Fibroblast of pulmonary artery (primary cell): ENCODE measurements around the gene KLHL14.

Experiments used
- DNase-seq: peaks from one replicate; pipeline ENCODE4 v3.0.0-alpha.2; 2010; ENCODE audit warnings: low read depth
- H3K4me3 ChIP-seq: replicated peaks from 2 replicates; pipeline ENCODE4 v1.5.1; 2011; ENCODE audit warnings: low read depth, mild to moderate bottlenecking, control low read depth, low read length, moderate library complexity
- TF ChIP-seq, protein P1 (sequence below): IDR thresholded peaks from 2 replicates; pipeline ENCODE4 v1.5.1; 2011; ENCODE audit warnings: mild to moderate bottlenecking, control low read depth, low read length, inconsistent platforms; ENCODE audit errors: missing control alignments

The KLHL14 gene

DNA sequence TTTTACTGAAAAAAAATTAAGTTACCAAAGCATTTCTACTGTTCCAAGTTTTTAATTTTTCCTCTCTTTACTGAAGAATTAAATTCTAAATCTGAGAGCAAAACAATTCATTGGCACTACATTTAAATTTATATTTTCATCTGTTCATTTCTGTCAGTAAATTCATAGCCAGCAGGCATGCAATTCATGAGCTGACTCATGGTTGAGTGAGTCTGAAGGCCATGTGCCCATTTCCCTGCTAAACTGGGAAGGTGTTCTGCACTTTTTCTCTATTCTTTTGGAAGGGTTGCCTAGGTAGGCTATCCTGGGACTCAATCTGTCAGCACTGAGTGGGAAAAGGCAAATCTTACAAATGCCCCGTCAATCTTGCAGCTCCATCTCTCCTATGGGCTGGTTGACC is 88.7 kb downstream of the KLHL14 start:
- no peak overlapping the region for H3K4me3 ChIP-seq
- no peak for DNase-seq
- TF ChIP-seq, protein P1, sequence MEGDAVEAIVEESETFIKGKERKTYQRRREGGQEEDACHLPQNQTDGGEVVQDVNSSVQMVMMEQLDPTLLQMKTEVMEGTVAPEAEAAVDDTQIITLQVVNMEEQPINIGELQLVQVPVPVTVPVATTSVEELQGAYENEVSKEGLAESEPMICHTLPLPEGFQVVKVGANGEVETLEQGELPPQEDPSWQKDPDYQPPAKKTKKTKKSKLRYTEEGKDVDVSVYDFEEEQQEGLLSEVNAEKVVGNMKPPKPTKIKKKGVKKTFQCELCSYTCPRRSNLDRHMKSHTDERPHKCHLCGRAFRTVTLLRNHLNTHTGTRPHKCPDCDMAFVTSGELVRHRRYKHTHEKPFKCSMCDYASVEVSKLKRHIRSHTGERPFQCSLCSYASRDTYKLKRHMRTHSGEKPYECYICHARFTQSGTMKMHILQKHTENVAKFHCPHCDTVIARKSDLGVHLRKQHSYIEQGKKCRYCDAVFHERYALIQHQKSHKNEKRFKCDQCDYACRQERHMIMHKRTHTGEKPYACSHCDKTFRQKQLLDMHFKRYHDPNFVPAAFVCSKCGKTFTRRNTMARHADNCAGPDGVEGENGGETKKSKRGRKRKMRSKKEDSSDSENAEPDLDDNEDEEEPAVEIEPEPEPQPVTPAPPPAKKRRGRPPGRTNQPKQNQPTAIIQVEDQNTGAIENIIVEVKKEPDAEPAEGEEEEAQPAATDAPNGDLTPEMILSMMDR: no peak

DNA sequence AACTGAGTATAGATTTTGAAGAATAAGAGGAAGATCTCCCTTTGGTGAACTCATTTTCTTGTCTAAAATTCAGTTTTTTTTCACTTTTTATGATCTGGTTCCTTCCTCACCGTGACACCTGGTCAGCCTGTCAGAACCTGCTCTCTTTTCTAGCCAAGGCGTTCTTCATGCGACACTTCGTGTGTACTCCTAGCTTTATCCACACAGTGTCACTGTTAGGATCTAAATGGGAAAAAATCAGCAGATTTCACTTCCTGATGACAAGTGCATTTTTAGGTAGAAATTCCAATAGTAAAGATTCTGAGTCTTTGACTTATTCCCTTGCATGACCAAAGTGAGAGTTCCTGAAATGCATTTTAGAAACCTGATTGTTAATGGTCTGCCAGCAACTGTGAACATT is 89.8 kb downstream of the KLHL14 start:
- TF ChIP-seq, protein P1: no peak

DNA sequence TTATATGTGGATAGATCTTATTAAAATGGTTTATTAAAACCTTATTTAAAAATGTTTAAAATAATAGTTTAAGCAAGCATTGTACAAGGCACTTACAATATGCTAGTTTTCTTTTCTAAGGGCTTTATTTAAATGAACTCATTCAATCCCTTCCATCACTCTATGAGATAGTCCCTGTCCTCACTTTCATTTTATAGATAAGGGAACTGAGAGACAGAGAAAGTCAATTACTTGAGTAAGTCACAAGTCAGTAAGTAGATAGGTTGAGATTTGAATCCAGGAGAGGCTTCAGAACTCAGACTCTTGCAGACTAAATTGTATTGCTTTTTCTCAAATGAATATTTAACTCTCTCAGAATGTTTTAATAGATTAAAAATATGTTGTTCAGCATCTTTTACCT is 95.2 kb downstream of the KLHL14 start:
- DNase-seq: no peak
- TF ChIP-seq, protein P1: no peak
- no peak overlapping the region for H3K4me3 ChIP-seq

More for the DNA sequence above, 89.8 kb downstream of the KLHL14 start:
- no peak for DNase-seq
- no peak overlapping the region for H3K4me3 ChIP-seq

DNA sequence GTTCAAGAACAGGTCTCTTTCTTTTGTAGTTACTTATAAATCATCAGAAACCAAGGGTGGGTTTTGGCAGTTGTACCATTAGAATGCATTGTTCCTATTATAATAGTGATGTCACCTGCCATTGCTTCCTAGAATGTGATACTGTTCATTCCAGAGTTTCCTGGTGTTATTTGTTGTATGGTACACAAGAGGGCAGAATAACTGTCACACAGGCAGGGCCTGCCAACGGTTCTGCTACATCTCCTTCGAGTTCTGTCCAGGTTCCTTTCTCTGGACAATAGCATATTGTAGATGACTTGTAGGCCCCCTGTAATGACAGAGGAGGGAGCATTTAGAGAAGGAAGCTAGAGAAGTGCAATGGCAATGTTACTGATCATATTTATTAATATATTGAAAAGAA is 98.3 kb downstream of the KLHL14 start:
- no peak overlapping the region for H3K4me3 ChIP-seq
- no peak for DNase-seq
- TF ChIP-seq, protein P1: no peak

DNA sequence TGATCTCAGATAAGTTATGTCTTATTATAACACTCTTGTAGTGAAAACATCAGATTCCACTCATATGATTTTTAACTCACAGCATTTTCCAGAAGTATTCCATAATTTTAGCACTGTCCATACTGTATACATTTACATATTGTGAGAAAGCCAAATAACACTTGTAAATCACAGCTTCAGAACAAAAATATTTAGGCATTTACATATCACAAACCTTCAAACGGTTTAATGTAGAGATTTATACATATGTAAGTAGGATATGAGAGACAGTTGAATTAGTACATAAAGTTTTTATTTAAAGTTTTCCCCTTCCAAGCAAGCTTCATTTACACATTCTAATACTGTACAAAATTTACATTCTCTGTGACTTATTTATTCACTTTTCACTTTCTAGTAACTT is 100.4 kb downstream of the KLHL14 start:
- no peak for DNase-seq
- TF ChIP-seq, protein P1: no peak

DNA sequence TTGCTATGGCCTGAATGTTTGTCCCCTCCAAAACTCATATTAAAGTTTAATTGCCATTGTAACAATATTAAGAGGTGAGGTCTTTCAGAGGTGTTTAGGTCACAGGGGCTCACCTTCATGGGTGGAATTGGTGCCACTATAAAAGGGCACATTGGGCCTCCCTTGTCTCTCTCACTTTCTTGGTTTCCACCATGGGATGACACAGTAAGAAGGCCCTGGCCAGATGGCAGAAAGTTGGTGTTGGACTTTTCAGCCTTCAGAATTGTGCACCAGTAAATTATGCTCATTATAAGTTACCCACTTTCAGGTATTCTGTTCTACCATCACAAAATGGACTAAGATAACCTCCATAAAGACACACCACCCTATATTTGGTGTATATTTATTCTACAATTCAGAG is 102.1 kb downstream of the KLHL14 start:
- DNase-seq: no peak
- TF ChIP-seq, protein P1: no peak
- H3K4me3 ChIP-seq: no peak overlapping the region

More for the DNA sequence above, 100.4 kb downstream of the KLHL14 start:
- no peak overlapping the region for H3K4me3 ChIP-seq

DNA sequence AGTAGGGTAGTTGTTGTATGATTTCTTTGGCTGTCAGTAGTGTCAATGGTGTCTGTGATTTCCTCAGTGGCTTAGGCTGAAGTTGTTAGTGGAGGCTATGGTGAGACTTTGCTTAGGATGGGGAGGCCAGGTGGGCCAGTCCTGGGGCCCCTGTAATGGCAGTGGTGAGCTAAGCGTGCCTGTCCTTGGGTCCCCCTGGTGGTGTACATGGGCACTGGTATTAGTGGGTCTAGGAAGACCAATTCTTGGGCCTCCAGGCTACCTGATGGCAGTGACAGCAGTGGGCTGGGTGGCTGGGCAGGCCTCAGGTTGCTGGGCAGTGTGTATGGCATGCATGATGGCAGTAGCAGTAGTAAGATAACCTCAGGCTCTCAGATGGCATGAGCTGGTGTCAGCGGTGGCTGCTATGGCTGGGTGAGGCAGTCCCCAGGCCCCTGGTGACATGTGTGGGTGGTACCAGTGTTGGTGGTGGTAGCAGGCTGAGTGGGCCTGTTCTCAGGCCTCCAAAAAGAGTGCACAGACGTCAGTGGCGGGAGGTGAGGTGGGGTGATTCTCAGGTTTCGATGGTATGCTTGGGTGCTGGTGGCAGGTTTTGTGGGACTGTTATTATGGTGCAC is 103.2 kb downstream of the KLHL14 start:
- H3K4me3 ChIP-seq: no peak overlapping the region
- no peak for DNase-seq
- TF ChIP-seq, protein P1: no peak
